T-cell (primary cell): ENCODE measurements around the gene MYO6. TPM values are rescaled to one million over a fixed set of nuclear protein-coding genes. Genes with fewer than 3 reads are reported as not detected.
"Not testable (repeated sequence)": the region's sequence is repeated elsewhere in the genome, so short reads cannot be mapped to it uniquely, and the experiment has no call there.

Source experiments
- ATAC-seq, 4 experiments: fragments of 200-7000 bp in 3 of 4; fragments of 150-1000 bp in 1 of 4; cut with Tn5 transposase; replicated peaks in 1 of 4; 1 replicate in 3 of 4; 2 replicates in 1 of 4; pipeline ENCODE4 v1.10.0; 2021; ENCODE audit warnings: moderate library complexity in 3 of 4, mild to moderate bottlenecking in 2 of 4, moderate number of reproducible peaks in 1 of 4
- CTCF ChIA-PET, 2 donors: fragments of 300-600 bp; sonication (Branson Sonifier 250); formaldehyde crosslinking; loops; one replicate each; lab custom pipeline; 2022; ENCODE audit warnings: antibody characterized with exemption in 2 of 2; lab: Charles Lee
- POLR2A ChIA-PET, 2 donors: fragments of 300-600 bp; sonication (Branson Sonifier 250); formaldehyde crosslinking; loops; one replicate each; lab custom pipeline; 2022; ENCODE audit warnings: antibody characterized with exemption in 2 of 2; lab: Charles Lee
- DNase-seq, 35 experiments: peaks; one replicate each; pipeline versions ENCODE4 v3.0.0 to v3.0.0-alpha.2; 2013 to 2023
- H3K27ac ChIP-seq: one replicate; pipeline ENCODE4 v1.5.1; 2013; ENCODE audit warnings: low read length
- H3K27me3 ChIP-seq, 2 experiments: replicated peaks in 1 of 2; 1 replicate in 1 of 2; 2 replicates in 1 of 2; pipeline versions ENCODE4 v1.6.1 to v1.7.0; 2013; ENCODE audit warnings: low read length in 1 of 2, mixed read lengths in 1 of 2; ENCODE audit not compliant: control insufficient read depth in 2 of 2, insufficient read depth in 2 of 2; ENCODE audit errors: extremely low read depth in 1 of 2
- H3K36me3 ChIP-seq, 2 donors: 1 replicate in 1 of 2; 2 replicates in 1 of 2; pipeline versions ENCODE4 v1.6.1 to v1.7.0; 2013; ENCODE audit warnings: low read length in 1 of 2; ENCODE audit not compliant: control insufficient read depth in 2 of 2, insufficient read depth in 1 of 2; ENCODE audit errors: extremely low read depth in 1 of 2
- H3K4me1 ChIP-seq, 2 experiments: 1 replicate in 1 of 2; 2 replicates in 1 of 2; pipeline versions ENCODE4 v1.6.1 to v1.7.0; 2013; ENCODE audit warnings: low read length in 2 of 2, mixed read lengths in 1 of 2; ENCODE audit not compliant: insufficient read depth in 2 of 2, control insufficient read depth in 1 of 2; ENCODE audit errors: extremely low read depth in 1 of 2
- H3K4me3 ChIP-seq, 2 donors: 1 replicate in 1 of 2; 2 replicates in 1 of 2; pipeline versions ENCODE4 v1.5.1 to v1.7.0; 2013; ENCODE audit warnings: mild to moderate bottlenecking in 2 of 2, low read length in 1 of 2, moderate library complexity in 1 of 2; ENCODE audit not compliant: control insufficient read depth in 1 of 2; ENCODE audit errors: extremely low read depth in 1 of 2
- H3K9me3 ChIP-seq: 2 replicates; pipeline ENCODE4 v1.7.0; 2013
- H3K27ac Mint-ChIP-seq, 2 donors: one replicate each; pipeline ENCODE4 v1.8.0; 2020 to 2021; ENCODE audit warnings: mild to moderate bottlenecking in 2 of 2, mixed read lengths in 2 of 2
- H3K27me3 Mint-ChIP-seq, 2 donors: one replicate each; pipeline ENCODE4 v1.8.0; 2021 to 2022; ENCODE audit warnings: mixed read lengths in 2 of 2
- H3K36me3 Mint-ChIP-seq: one replicate; pipeline ENCODE4 v1.8.0; 2021; ENCODE audit warnings: mixed read lengths
- H3K4me1 Mint-ChIP-seq, 3 donors: one replicate each; pipeline ENCODE4 v1.8.0; 2020 to 2022; ENCODE audit warnings: mixed read lengths in 3 of 3, mild to moderate bottlenecking in 1 of 3
- H3K4me3 Mint-ChIP-seq, 3 donors: one replicate each; pipeline ENCODE4 v1.8.0; 2020 to 2022; ENCODE audit warnings: mild to moderate bottlenecking in 3 of 3, mixed read lengths in 3 of 3, moderate library complexity in 3 of 3
- H3K9me3 Mint-ChIP-seq, 3 donors: one replicate each; pipeline ENCODE4 v1.8.0; 2020 to 2022; ENCODE audit warnings: mixed read lengths in 3 of 3
- WGBS: methylation state at CpG from one replicate; pipeline ENCODE4 v1.1.5; 2013; ENCODE audit warnings: missing lambda C conversion rate; ENCODE audit not compliant: insufficient coverage; 5-methylcytosine and 5-hydroxymethylcytosine counted together
- total RNA-seq, 35 experiments: library from RNA in 6 of 35; stranded (reverse) in 6 of 35; fragments of 120-200 nt in 1 of 35; gene quantifications; one replicate each; pipeline versions ENCODE4 v1.2.1 to v1.2.4 and lab custom pipeline; 2013 to 2026

MYO6 gene
- total RNA-seq, 5 donors from 2014 or later (not counting 1 experiment from before 2014, with no cell fraction given): 2.2 to 4.5 (median 2.4) TPM

- H3K4me3 Mint-ChIP-seq, H3K4me1 Mint-ChIP-seq, H3K4me1 ChIP-seq, H3K27me3 Mint-ChIP-seq, ATAC-seq, H3K27me3 ChIP-seq, DNase-seq, CTCF ChIA-PET, POLR2A ChIA-PET, H3K27ac Mint-ChIP-seq, H3K36me3 Mint-ChIP-seq, H3K36me3 ChIP-seq, H3K9me3 Mint-ChIP-seq, H3K27ac ChIP-seq, H3K4me3 ChIP-seq, H3K9me3 ChIP-seq: not testable (repeated sequence)
- 33% methylated on average over 1 of the region's 8 CpGs for WGBS
Observed at GRCh38 chr6:75731029-75731428, 18.0 kb upstream of the MYO6 start.

GRCh38 chr6:75735491-75736186, 13.4 kb upstream of the MYO6 start:
- no peaks in the 10 kb centered on the region for H3K9me3 ChIP-seq
- H3K4me3 Mint-ChIP-seq: no peak overlapping the region
- H3K4me3 ChIP-seq: no peak overlapping the region
- H3K4me1 ChIP-seq: no peaks in the 10 kb centered on the region
- WGBS: no CpG with 5 or more reads among the region's 1 CpG
- no peaks in the 10 kb centered on the region for H3K36me3 Mint-ChIP-seq
- H3K36me3 ChIP-seq: no peaks in the 10 kb centered on the region
- ChIA-PET CTCF (no interaction called here), POLR2A (no interaction called here)
- peaks cover 0 to 3% of the 10 kb centered on the region in 2 experiments for H3K27me3 ChIP-seq
- DNase-seq: no peak
- no peak for ATAC-seq
- H3K4me1 Mint-ChIP-seq: no peaks in the 10 kb centered on the region
- H3K27ac ChIP-seq: no peak overlapping the region
- no peaks in the 10 kb centered on the region for H3K9me3 Mint-ChIP-seq
- H3K27ac Mint-ChIP-seq: no peak overlapping the region
- peaks cover 0 to 17% of the 10 kb centered on the region in 2 donors for H3K27me3 Mint-ChIP-seq

GRCh38 chr6:75743971-75744370, 5.1 kb upstream of the MYO6 start:
- Mint-ChIP-seq H3K27me3 (peaks cover 30 to 38% of the 10 kb centered on the region in 2 donors), H3K4me3 (no peak overlapping the region), H3K27ac (no peak overlapping the region), H3K36me3 (no peaks in the 10 kb centered on the region), H3K4me1 (peaks cover 5 to 8% (median 6%) of the 10 kb centered on the region in 3 donors), H3K9me3 (no peaks in the 10 kb centered on the region)
- WGBS: no CpG with 5 or more reads among the region's 4 CpGs
- H3K4me1 ChIP-seq: peaks cover 3 to 5% of the 10 kb centered on the region in 2 experiments
- CTCF ChIA-PET: no interaction called here
- ATAC-seq (no peak), DNase-seq (no peak)
- no peak overlapping the region for H3K4me3 ChIP-seq
- H3K36me3 ChIP-seq: no peaks in the 10 kb centered on the region
- H3K27me3 ChIP-seq: peaks cover 9 to 18% of the 10 kb centered on the region in 2 experiments
- H3K9me3 ChIP-seq: no peaks in the 10 kb centered on the region
- no peak overlapping the region for H3K27ac ChIP-seq
- POLR2A ChIA-PET: no interaction called here

GRCh38 chr6:75745404-75745803, 3.6 kb upstream of the MYO6 start:
- no peaks in the 10 kb centered on the region for H3K9me3 ChIP-seq
- CTCF ChIA-PET: no interaction called here
- no peak overlapping the region for H3K27ac ChIP-seq
- Mint-ChIP-seq H3K27me3 (peaks cover 35 to 36% of the 10 kb centered on the region in 2 donors), H3K4me1 (peaks cover 8 to 14% (median 9%) of the 10 kb centered on the region in 3 donors), H3K27ac (no peak overlapping the region), H3K4me3 (no peak overlapping the region), H3K36me3 (no peaks in the 10 kb centered on the region), H3K9me3 (no peaks in the 10 kb centered on the region)
- no peak overlapping the region for H3K4me3 ChIP-seq
- H3K4me1 ChIP-seq: peaks cover 3 to 12% of the 10 kb centered on the region in 2 experiments
- DNase-seq: no peak
- H3K36me3 ChIP-seq: no peaks in the 10 kb centered on the region
- POLR2A ChIA-PET: no interaction called here
- no peak for ATAC-seq
- WGBS: no CpG with 5 or more reads among the region's 3 CpGs
- H3K27me3 ChIP-seq: peaks cover 11 to 29% of the 10 kb centered on the region in 2 experiments

GRCh38 chr6:75746221-75746620, 2.8 kb upstream of the MYO6 start:
- Mint-ChIP-seq H3K4me1 (peaks cover 11 to 14% (median 14%) of the 10 kb centered on the region in 3 donors), H3K4me3 (no peak overlapping the region), H3K9me3 (no peaks in the 10 kb centered on the region), H3K36me3 (no peaks in the 10 kb centered on the region), H3K27ac (no peak overlapping the region), H3K27me3 (peaks cover 35 to 41% of the 10 kb centered on the region in 2 donors)
- ATAC-seq (no peak), DNase-seq (no peak)
- ChIA-PET POLR2A (no interaction called here), CTCF (no interaction called here)
- Histone ChIP-seq H3K27me3 (peaks cover 16 to 33% of the 10 kb centered on the region in 2 experiments), H3K9me3 (no peaks in the 10 kb centered on the region), H3K27ac (no peak overlapping the region), H3K4me1 (peaks cover 3 to 12% of the 10 kb centered on the region in 2 experiments), H3K4me3 (no peak overlapping the region), H3K36me3 (no peaks in the 10 kb centered on the region)
- WGBS: 52% methylated on average over 2 of the region's 2 CpGs

- H3K4me1 ChIP-seq: peaks cover 3 to 12% of the 10 kb centered on the region in 2 experiments
- DNase-seq (no peak), ATAC-seq (no peak)
- no peak overlapping the region for H3K27ac ChIP-seq
- Mint-ChIP-seq H3K4me1 (peaks cover 11 to 14% (median 14%) of the 10 kb centered on the region in 3 donors), H3K27ac (no peak overlapping the region), H3K4me3 (peak overlapping the region in 1 of 3 donors; percentile 15), H3K9me3 (no peaks in the 10 kb centered on the region), H3K27me3 (peaks cover 29 to 37% of the 10 kb centered on the region in 2 donors), H3K36me3 (no peaks in the 10 kb centered on the region)
- ChIA-PET CTCF (no interaction called here), POLR2A (interaction anchor here in 1 of 2 donors (0.6 kb wide), 1 partner anchor 34 kb away, joined by 3 read pairs; no protein-coding TSS in a partner anchor)
- no peaks in the 10 kb centered on the region for H3K9me3 ChIP-seq
- H3K4me3 ChIP-seq: no peak overlapping the region
- H3K36me3 ChIP-seq: no peaks in the 10 kb centered on the region
- 82% methylated on average over 5 of the region's 9 CpGs for WGBS
- peaks cover 16 to 33% of the 10 kb centered on the region in 2 experiments for H3K27me3 ChIP-seq
Observed at GRCh38 chr6:75747152-75747992, 1.7 kb upstream of the MYO6 start.
